ENCODE data around the gene EXPH5.

Gene EXPH5

GRCh38 chr11:108559904-108560303, 33.7 kb downstream of the EXPH5 start:
- Histone ChIP-seq H3K27me3 (replicated peaks) (no peaks in the 10 kb centered on the region), H3K27ac (peak overlapping the region; percentile 36), H3K4me3 (ENCODE audit: low read depth, low read length) (no peak overlapping the region), H3K36me3 (replicated peaks) (no peaks in the 10 kb centered on the region)
- TF ChIP-seq CTCF (IDR thresholded peaks at IDR 0.05; ENCODE audit: low read depth, low read length, missing control alignments), result no peak
- in situ Hi-C loops (cut with HindIII; ENCODE audit: low pct_ligation_motif_present, low sequenced_read_pairs), result no loop called here
- peak; percentile 61 for DNase-seq

- H3K27ac ChIP-seq, result no peak overlapping the region
- no peaks in the 10 kb centered on the region for H3K36me3 ChIP-seq (replicated peaks)
- no peak for TF ChIP-seq CTCF (IDR thresholded peaks at IDR 0.05; ENCODE audit: low read depth, low read length, missing control alignments)
- no peaks in the 10 kb centered on the region for H3K27me3 ChIP-seq (replicated peaks)
- in situ Hi-C loops (cut with HindIII; ENCODE audit: low pct_ligation_motif_present, low sequenced_read_pairs), result no loop called here
- DNase-seq, result no peak
- no peak overlapping the region for H3K4me3 ChIP-seq (ENCODE audit: low read depth, low read length)
These were observed 34.2 kb downstream of the EXPH5 start for GRCh38 chr11:108559340-108559739.

GRCh38 chr11:108558222-108558621, 35.3 kb downstream of the EXPH5 start:
- no peak for DNase-seq
- Histone ChIP-seq H3K4me3 (ENCODE audit: low read depth, low read length) (no peak overlapping the region), H3K36me3 (replicated peaks) (no peaks in the 10 kb centered on the region), H3K27me3 (replicated peaks) (no peaks in the 10 kb centered on the region), H3K27ac (no peak overlapping the region)
- no peak for TF ChIP-seq CTCF (IDR thresholded peaks at IDR 0.05; ENCODE audit: low read depth, low read length, missing control alignments)
- in situ Hi-C loops (cut with HindIII; ENCODE audit: low pct_ligation_motif_present, low sequenced_read_pairs), result no loop called here

GRCh38 chr11:108556019-108556418, 37.5 kb downstream of the EXPH5 start:
- in situ Hi-C loops (cut with HindIII; ENCODE audit: low pct_ligation_motif_present, low sequenced_read_pairs), result no loop called here
- no peak for TF ChIP-seq CTCF (IDR thresholded peaks at IDR 0.05; ENCODE audit: low read depth, low read length, missing control alignments)
- no peak for DNase-seq
- Histone ChIP-seq H3K27ac (no peak overlapping the region), H3K27me3 (replicated peaks) (no peaks in the 10 kb centered on the region), H3K4me3 (ENCODE audit: low read depth, low read length) (no peak overlapping the region), H3K36me3 (replicated peaks) (no peaks in the 10 kb centered on the region)

- no peaks in the 10 kb centered on the region for H3K27me3 ChIP-seq (replicated peaks)
- H3K27ac ChIP-seq, result no peak overlapping the region
- no peaks in the 10 kb centered on the region for H3K36me3 ChIP-seq (replicated peaks)
- H3K4me3 ChIP-seq (ENCODE audit: low read depth, low read length), result peak overlapping the region; percentile 2
- TF ChIP-seq CTCF (IDR thresholded peaks at IDR 0.05; ENCODE audit: low read depth, low read length, missing control alignments), result no peak
- in situ Hi-C loops (cut with HindIII; ENCODE audit: low pct_ligation_motif_present, low sequenced_read_pairs), result no loop called here
- DNase-seq, result peak; percentile 36
These were observed 41.7 kb downstream of the EXPH5 start for GRCh38 chr11:108551651-108552462.

Measured in brain microvascular endothelial cell (primary cell).